Activated CD8-positive, alpha-beta T cell treated with anti-CD3 and anti-CD28 coated beads for 36 hours (primary cell): ENCODE measurements around the gene AOPEP. TPM values are rescaled to one million over a fixed set of nuclear protein-coding genes. Genes with fewer than 3 reads are reported as not detected.

Experiments
- ATAC-seq: fragments of 200-7000 bp; cut with Tn5 transposase; one replicate; pipeline ENCODE4 v1.10.0; 2021; ENCODE audit warnings: mild to moderate bottlenecking, moderate library complexity
- CTCF ChIA-PET: fragments of 350-600 bp; sonication (Branson Sonifier 250); formaldehyde crosslinking; loops from one replicate; lab custom pipeline; 2021; ENCODE audit warnings: antibody characterized with exemption; lab: Charles Lee
- POLR2A ChIA-PET: fragments of 350-600 bp; sonication (Branson Sonifier 250); formaldehyde crosslinking; loops from one replicate; lab custom pipeline; 2021; ENCODE audit warnings: antibody characterized with exemption; lab: Charles Lee
- DNase-seq: peaks from one replicate; pipeline ENCODE4 v3.0.0-alpha.2; 2020
- H3K27ac Mint-ChIP-seq: one replicate; pipeline ENCODE4 v1.8.0; 2021; ENCODE audit warnings: mild to moderate bottlenecking, mixed read lengths
- H3K27me3 Mint-ChIP-seq: one replicate; pipeline ENCODE4 v1.8.0; 2021; ENCODE audit warnings: mixed read lengths
- H3K36me3 Mint-ChIP-seq: one replicate; pipeline ENCODE4 v1.8.0; 2021; ENCODE audit warnings: low read depth, mixed read lengths
- H3K4me1 Mint-ChIP-seq: one replicate; pipeline ENCODE4 v1.8.0; 2021; ENCODE audit warnings: low read depth, mixed read lengths
- H3K4me3 Mint-ChIP-seq: one replicate; pipeline ENCODE4 v1.8.0; 2021; ENCODE audit warnings: mild to moderate bottlenecking, moderate library complexity, mixed read lengths
- H3K9me3 Mint-ChIP-seq: one replicate; pipeline ENCODE4 v1.8.0; 2021; ENCODE audit warnings: mixed read lengths
- CTCF ChIP-seq: fragments of 200-600 bp; IDR thresholded peaks from one replicate; pipeline ENCODE4 v1.8.0; 2022; ENCODE audit warnings: antibody characterized with exemption, mild to moderate bottlenecking
- intact Hi-C: fragments of 100-400 bp; cut with micrococcal nuclease; formaldehyde crosslinking; loops from one replicate; pipeline ENCODE4 v1.10.0; 2022
- total RNA-seq, 2 experiments: library from RNA; stranded (reverse); gene quantifications; one replicate each; pipeline ENCODE4 v1.2.3, GENCODE V29; 2021

AOPEP gene
- total RNA-seq, 2 experiments from 2014 or later = 7.1 to 8.7 TPM

GRCh38 chr9:94908011-94908563, 181.6 kb downstream of the AOPEP start:
- H3K36me3 Mint-ChIP-seq = peaks cover 1% of the 10 kb centered on the region
- H3K4me1 Mint-ChIP-seq = peaks cover 2% of the 10 kb centered on the region
- no peak overlapping the region for H3K4me3 Mint-ChIP-seq
- no peaks in the 10 kb centered on the region for H3K27me3 Mint-ChIP-seq
- CTCF ChIA-PET = no interaction called here
- intact Hi-C loops = no loop called here
- TF ChIP-seq CTCF = no peak
- POLR2A ChIA-PET = interaction anchor here (0.8 to 1.2 kb wide), 2 partner anchors 11 to 43 kb away, joined by 3 read pairs; no protein-coding TSS in a partner anchor
- H3K9me3 Mint-ChIP-seq = no peaks in the 10 kb centered on the region
- no peak overlapping the region for H3K27ac Mint-ChIP-seq
- ATAC-seq (no peak), DNase-seq (peak; percentile 17)

- Mint-ChIP-seq H3K36me3 (peaks cover 1% of the 10 kb centered on the region), H3K4me1 (peaks cover 2% of the 10 kb centered on the region), H3K27ac (no peak overlapping the region), H3K27me3 (no peaks in the 10 kb centered on the region), H3K4me3 (no peak overlapping the region), H3K9me3 (no peaks in the 10 kb centered on the region)
- ChIA-PET POLR2A (interaction anchor here (1.2 kb wide), 1 partner anchor 12 kb away, joined by 3 read pairs; no protein-coding TSS in a partner anchor), CTCF (no interaction called here)
- TF ChIP-seq CTCF = no peak
- no peak for ATAC-seq
- no peak for DNase-seq
- intact Hi-C loops = no loop called here
Observed at GRCh38 chr9:94908583-94909249, 182.2 kb downstream of the AOPEP start.

- Mint-ChIP-seq H3K27me3 (no peaks in the 10 kb centered on the region), H3K4me3 (no peak overlapping the region), H3K36me3 (no peaks in the 10 kb centered on the region), H3K4me1 (peaks cover 2% of the 10 kb centered on the region), H3K9me3 (no peaks in the 10 kb centered on the region), H3K27ac (no peak overlapping the region)
- ChIA-PET POLR2A (interaction anchor here (0.7 kb wide), 1 partner anchor 62 kb away, joined by 3 read pairs; no protein-coding TSS in a partner anchor), CTCF (interaction anchor here (1.2 kb wide), 1 partner anchor 48 kb away, joined by 3 read pairs; no protein-coding TSS in a partner anchor)
- intact Hi-C loops = no loop called here
- DNase-seq (peak; percentile 49), ATAC-seq (peak; percentile 86)
- no peak for TF ChIP-seq CTCF
Observed at GRCh38 chr9:94909250-94909894, 182.9 kb downstream of the AOPEP start.

GRCh38 chr9:94909965-94910730, 183.6 kb downstream of the AOPEP start:
- ATAC-seq (no peak), DNase-seq (no peak)
- intact Hi-C loops = no loop called here
- ChIA-PET CTCF (interaction anchor here (1.2 kb wide), 1 partner anchor 48 kb away, joined by 3 read pairs; no protein-coding TSS in a partner anchor), POLR2A (no interaction called here)
- H3K27ac Mint-ChIP-seq = no peak overlapping the region
- H3K4me3 Mint-ChIP-seq = no peak overlapping the region
- peaks cover 2% of the 10 kb centered on the region for H3K4me1 Mint-ChIP-seq
- no peak for TF ChIP-seq CTCF
- no peaks in the 10 kb centered on the region for H3K27me3 Mint-ChIP-seq
- H3K36me3 Mint-ChIP-seq = no peaks in the 10 kb centered on the region
- no peaks in the 10 kb centered on the region for H3K9me3 Mint-ChIP-seq
